Endothelial cell of umbilical vein (primary cell): ENCODE results near the gene NATD1. TPM values are rescaled to one million over a fixed set of nuclear protein-coding genes. Genes with fewer than 3 reads are reported as not detected.

Experiments used
- BruUV-seq: library from RNA; stranded (reverse); fragments of 400-500 nt; replicated peaks from 2 replicates; lab custom pipeline; 2021; lab: Mats Ljungman, UMichigan
- CTCF ChIA-PET: fragments of 300-600, 350-600 bp; sonication (Branson Sonifier 250); formaldehyde crosslinking; loops from one replicate; lab custom pipeline; 2021; ENCODE audit warnings: antibody characterized with exemption, inconsistent platforms; lab: Charles Lee
- POLR2A ChIA-PET: fragments of 300-600, 350-600 bp; sonication (Branson Sonifier 250); formaldehyde crosslinking; loops from one replicate; lab custom pipeline; 2021; ENCODE audit warnings: antibody characterized with exemption, inconsistent platforms; lab: Charles Lee
- DNase-seq: peaks from one replicate; pipeline ENCODE4 v3.0.0-alpha.2; 2011; ENCODE audit warnings: low read depth, low spot score
- FAIRE-seq: peaks from 2 replicates; lab custom pipeline; 2011; peaks lifted over from hg19 to GRCh38; lab: Jason Lieb, UNC
- H2AFZ ChIP-seq: 2 replicates; pipeline ENCODE4 v1.6.0; 2012; ENCODE audit warnings: low read depth, low read length, control low read depth, inconsistent platforms
- H3K27ac ChIP-seq: 2 replicates; pipeline ENCODE4 v1.5.1; 2011; ENCODE audit warnings: low read depth, mild to moderate bottlenecking, control low read depth, low read length, moderate library complexity; ENCODE audit not compliant: insufficient read depth
- H3K27me3 ChIP-seq, 2 experiments: 2 replicates each; pipeline versions ENCODE4 v1.6.0 to v1.6.1; 2011; ENCODE audit warnings: low read length in 2 of 2, mixed read lengths in 1 of 2; ENCODE audit not compliant: control insufficient read depth in 2 of 2, insufficient read depth in 2 of 2
- H3K36me3 ChIP-seq, 2 experiments: 2 replicates in 1 of 2; 3 replicates in 1 of 2; pipeline ENCODE4 v1.5.1; 2011; ENCODE audit warnings: low read length in 2 of 2, mild to moderate bottlenecking in 1 of 2, moderate library complexity in 1 of 2; ENCODE audit not compliant: control insufficient read depth in 2 of 2, insufficient read depth in 2 of 2; ENCODE audit errors: extremely low read depth in 1 of 2
- H3K4me1 ChIP-seq: 3 replicates; pipeline ENCODE4 v1.5.1; 2011; ENCODE audit warnings: mild to moderate bottlenecking, low read length; ENCODE audit not compliant: control insufficient read depth, insufficient read depth; ENCODE audit errors: extremely low read depth
- H3K4me2 ChIP-seq: 2 replicates; pipeline ENCODE4 v1.6.1; 2011; ENCODE audit warnings: low read length, control low read depth, mixed read lengths; ENCODE audit not compliant: insufficient read depth
- H3K4me3 ChIP-seq, 3 experiments: fragments of 200-600 bp in 1 of 3; sonication (generic), shearing (Covaris generic) in 1 of 3; replicated peaks in 1 of 3; 2 replicates each; pipeline ENCODE4 v1.5.1; 2011 to 2016; ENCODE audit warnings: control low read depth in 3 of 3, low read length in 3 of 3, mild to moderate bottlenecking in 2 of 3, inconsistent platforms in 1 of 3, low read depth in 1 of 3, moderate library complexity in 1 of 3; ENCODE audit not compliant: insufficient read depth in 1 of 3
- H3K79me2 ChIP-seq: 2 replicates; pipeline ENCODE4 v1.6.0; 2012; ENCODE audit warnings: low read length, inconsistent platforms; ENCODE audit not compliant: control insufficient read depth, insufficient read depth
- H3K9ac ChIP-seq: replicated peaks from 2 replicates; pipeline ENCODE3; 2011; ENCODE audit warnings: low read length, control low read depth; ENCODE audit not compliant: insufficient read depth; ENCODE audit errors: extremely low read depth
- H3K9me1 ChIP-seq: replicated peaks from 3 replicates; pipeline ENCODE4 v1.6.0; 2011; ENCODE audit warnings: mild to moderate bottlenecking, low read length; ENCODE audit not compliant: control insufficient read depth, insufficient read depth; ENCODE audit errors: extremely low read depth
- H3K9me3 ChIP-seq: replicated peaks from 2 replicates; pipeline ENCODE4 v1.5.1; 2012; ENCODE audit warnings: low read length, inconsistent platforms; ENCODE audit not compliant: control insufficient read depth, insufficient read depth
- H4K20me1 ChIP-seq: replicated peaks from 2 replicates; pipeline ENCODE3; 2011; ENCODE audit warnings: mild to moderate bottlenecking, low read length; ENCODE audit not compliant: control insufficient read depth, insufficient read depth; ENCODE audit errors: extremely low read depth
- CTCF ChIP-seq, 2 donors: IDR thresholded peaks; 1 replicate in 1 of 2; 2 replicates in 1 of 2; pipeline ENCODE4 v1.5.1; 2011; ENCODE audit warnings: low read length in 2 of 2, mild to moderate bottlenecking in 2 of 2, moderate library complexity in 2 of 2, control low read depth in 1 of 2, inconsistent platforms in 1 of 2, low read depth in 1 of 2; ENCODE audit not compliant: insufficient read depth in 1 of 2; ENCODE audit errors: extremely low read depth in 1 of 2
- EZH2 ChIP-seq: IDR thresholded peaks from 2 replicates; pipeline ENCODE4 v1.6.1; 2012; ENCODE audit warnings: borderline replicate concordance, low read depth, mild to moderate bottlenecking, moderate library complexity, low read length, inconsistent platforms; ENCODE audit not compliant: severe bottlenecking
- FOS ChIP-seq: IDR thresholded peaks from 2 replicates; pipeline ENCODE4 v1.6.1; 2011; ENCODE audit warnings: mild to moderate bottlenecking, low read length, moderate library complexity, borderline replicate concordance; ENCODE audit not compliant: insufficient read depth
- GATA2 ChIP-seq: IDR thresholded peaks from 2 replicates; pipeline ENCODE4 v1.7.0; 2011; ENCODE audit warnings: low read depth, mild to moderate bottlenecking, moderate library complexity, mixed read lengths, low read length; ENCODE audit not compliant: insufficient read length, insufficient read depth
- JUN ChIP-seq: IDR thresholded peaks from 2 replicates; pipeline ENCODE4 v1.6.1; 2011; ENCODE audit warnings: borderline replicate concordance, low read depth; ENCODE audit not compliant: insufficient read length, insufficient read depth
- MAX ChIP-seq: IDR thresholded peaks from 2 replicates; pipeline ENCODE4 v1.6.1; 2011; ENCODE audit not compliant: insufficient read depth, insufficient read length
- MYC ChIP-seq: IDR thresholded peaks from one replicate; pipeline ENCODE4 v1.6.1; 2011; ENCODE audit warnings: mild to moderate bottlenecking, low read depth, low read length
- POLR2A ChIP-seq: IDR thresholded peaks from 2 replicates; pipeline ENCODE4 v1.6.1; 2012; ENCODE audit warnings: low read depth, mild to moderate bottlenecking, control low read depth, low read length
- POLR2AphosphoS5 ChIP-seq: IDR thresholded peaks from 2 replicates; pipeline ENCODE4 v1.6.1; 2012; ENCODE audit warnings: low read depth, mild to moderate bottlenecking, control low read depth, low read length, moderate library complexity; ENCODE audit not compliant: insufficient read depth
- dilution Hi-C: fragments of 300-500 bp; cut with MboI; formaldehyde crosslinking; loops from one replicate; pipeline ENCODE4 v1.15.0; 2019; ENCODE audit warnings: low sequenced_read_pairs; ENCODE audit not compliant: extremely low pct_ligation_motif_present
- intact Hi-C: fragments of 100-400 bp; cut with micrococcal nuclease; formaldehyde crosslinking; loops from one replicate; pipeline ENCODE4 v1.10.0; 2022
- polyA plus RNA-seq, 4 experiments: library from polyadenylated mRNA; depleted of rRNA in 3 of 4; stranded (reverse) in 3 of 4; unstranded in 1 of 4; fragments of >200 nt; gene quantifications; 2 replicates each; pipeline versions ENCODE4 v1.2.1 to v1.2.3, GENCODE V29; 2011 to 2012; ENCODE audit warnings: missing spikeins in 1 of 4
- total RNA-seq: library from RNA; stranded (reverse); gene quantifications from 2 replicates; pipeline ENCODE4 v1.2.3, GENCODE V29; 2021

The NATD1 gene
- total and polyA plus RNA-seq, 2 donors (not counting 3 experiments of a cell fraction or from before 2014, with no cell fraction given): 7.0 to 7.2 TPM

- Histone ChIP-seq H3K4me1 (no peaks in the 10 kb centered on the region), H3K79me2 (peaks cover 28% of the 10 kb centered on the region), H3K9me3 (no peaks in the 10 kb centered on the region), H3K27me3 (no peaks in the 10 kb centered on the region), H3K4me3 (no peak overlapping the region), H3K9me1 (no peaks in the 10 kb centered on the region), H3K27ac (no peak overlapping the region), H4K20me1 (no peaks in the 10 kb centered on the region), H3K4me2 (no peak overlapping the region), H3K36me3 (peaks cover 0 to 12% of the 10 kb centered on the region in 2 experiments), H3K9ac (no peak overlapping the region), H2AFZ (no peak overlapping the region)
- no TSS peak for BruUV-seq
- DNase-seq (no peak), FAIRE-seq (no peak)
- TF ChIP-seq MAX: no peak
- TF ChIP-seq CTCF (IDR thresholded peaks at IDR 0.05; ENCODE audit: extremely low read depth in 1 of 2, insufficient read depth in 1 of 2, low read depth in 1 of 2, low read length in 2 of 2): no peak
- no peak for TF ChIP-seq EZH2
- CTCF ChIA-PET: no interaction called here
- intact Hi-C loops: no loop called here
- POLR2A ChIA-PET: no interaction called here
- dilution Hi-C loops: no loop called here
Measured at GRCh38 chr17:21196126-21196525, 57.1 kb downstream of the NATD1 start.

GRCh38 chr17:21194703-21195102 lies 58.5 kb downstream of the NATD1 start:
- dilution Hi-C loops: no loop called here
- intact Hi-C loops: no loop called here
- no peak overlapping the region for H2AFZ ChIP-seq
- H3K9me3 ChIP-seq: no peaks in the 10 kb centered on the region
- no TSS peak for BruUV-seq
- no peaks in the 10 kb centered on the region for H3K9me1 ChIP-seq
- peaks cover 0 to 12% of the 10 kb centered on the region in 2 experiments for H3K36me3 ChIP-seq
- H3K4me2 ChIP-seq: no peak overlapping the region
- H3K9ac ChIP-seq: no peak overlapping the region
- no peak for TF ChIP-seq POLR2A
- TF ChIP-seq EZH2: no peak
- no peak for TF ChIP-seq MAX
- no peak for TF ChIP-seq CTCF (IDR thresholded peaks at IDR 0.05; ENCODE audit: extremely low read depth in 1 of 2, insufficient read depth in 1 of 2, low read depth in 1 of 2, low read length in 2 of 2)
- TF ChIP-seq FOS: no peak
- no peak for TF ChIP-seq MYC
- TF ChIP-seq POLR2AphosphoS5: no peak
- no peak for TF ChIP-seq GATA2
- TF ChIP-seq JUN: no peak
- ChIA-PET CTCF (no interaction called here), POLR2A (no interaction called here)
- FAIRE-seq (no peak), DNase-seq (no peak)
- H4K20me1 ChIP-seq: no peaks in the 10 kb centered on the region
- H3K4me1 ChIP-seq: no peaks in the 10 kb centered on the region
- no peak overlapping the region for H3K4me3 ChIP-seq
- H3K79me2 ChIP-seq: peaks cover 13% of the 10 kb centered on the region
- H3K27me3 ChIP-seq: no peaks in the 10 kb centered on the region
- H3K27ac ChIP-seq: no peak overlapping the region
